Panc1 (cell line): ENCODE data around the gene DAB1. TPM values are rescaled to one million over a fixed set of nuclear protein-coding genes. Genes with fewer than 3 reads are reported as not detected.

Source experiments
- ATAC-seq: fragments of 200-7000 bp; cut with Tn5 transposase; 2 replicates; pipeline ENCODE4 v1.9.1; 2020; ENCODE audit warnings: mild to moderate bottlenecking, moderate library complexity
- BruUV-seq: library from RNA; stranded (reverse); fragments of 400-500 nt; replicated peaks from 2 replicates; lab custom pipeline; 2021; lab: Mats Ljungman, UMichigan
- CTCF ChIA-PET: fragments of 300-600 bp; sonication (Branson Sonifier 250); formaldehyde crosslinking; loops from one replicate; lab custom pipeline; 2022; ENCODE audit warnings: antibody characterized with exemption; lab: Charles Lee
- POLR2A ChIA-PET: fragments of 300-600 bp; sonication (Branson Sonifier 250); formaldehyde crosslinking; loops from one replicate; lab custom pipeline; 2022; ENCODE audit warnings: antibody characterized with exemption; lab: Charles Lee
- DNase-seq: peaks from one replicate; pipeline ENCODE4 v3.0.0-alpha.2; 2010; ENCODE audit warnings: low read depth, low spot score
- H3K27ac ChIP-seq: 2 replicates; pipeline ENCODE4 v1.5.1; 2011; ENCODE audit warnings: mild to moderate bottlenecking, low read length, inconsistent platforms
- H3K27me3 ChIP-seq: fragments of 200-500 bp; sonication (Bioruptor generic); 2 replicates; pipeline ENCODE4 v1.6.0; 2014; ENCODE audit warnings: low read length, inconsistent platforms; ENCODE audit not compliant: control insufficient read depth, insufficient read depth
- H3K36me3 ChIP-seq: fragments of 200-500 bp; sonication (Bioruptor generic); 2 replicates; pipeline ENCODE4 v1.5.1; 2014; ENCODE audit warnings: inconsistent platforms, mild to moderate bottlenecking, low read length, moderate library complexity; ENCODE audit not compliant: control insufficient read depth, insufficient read depth
- H3K4me1 ChIP-seq: 2 replicates; pipeline ENCODE4 v1.5.1; 2011; ENCODE audit warnings: inconsistent platforms, mild to moderate bottlenecking, low read length, moderate library complexity; ENCODE audit not compliant: control insufficient read depth, insufficient read depth
- H3K4me3 ChIP-seq, 2 experiments: 2 replicates each; pipeline ENCODE4 v1.5.1; 2011 to 2012; ENCODE audit warnings: low read depth in 2 of 2, low read length in 2 of 2, mild to moderate bottlenecking in 2 of 2, inconsistent platforms in 1 of 2, moderate library complexity in 1 of 2
- H3K9me3 ChIP-seq: fragments of 200-500 bp; sonication (Bioruptor generic); 2 replicates; pipeline ENCODE4 v1.5.1; 2014; ENCODE audit warnings: low read depth, mild to moderate bottlenecking, inconsistent platforms, low read length, moderate library complexity; ENCODE audit not compliant: control insufficient read depth, insufficient read depth
- CTCF ChIP-seq: fragments of 450-650 bp; IDR thresholded peaks from 2 replicates; pipeline ENCODE4 v1.5.1; 2017; ENCODE audit warnings: mild to moderate bottlenecking
- POLR2AphosphoS5 ChIP-seq: IDR thresholded peaks from 2 replicates; pipeline ENCODE4 v1.6.1; 2012; ENCODE audit warnings: mild to moderate bottlenecking, low read depth, low read length, moderate library complexity
- REST ChIP-seq, 2 experiments: IDR thresholded peaks; 2 replicates each; pipeline ENCODE4 v1.6.1; 2011 to 2012; ENCODE audit warnings: low read depth in 2 of 2, control low read depth in 1 of 2, low read length in 1 of 2, mild to moderate bottlenecking in 1 of 2, moderate library complexity in 1 of 2; ENCODE audit not compliant: insufficient read depth in 1 of 2
- SIN3A ChIP-seq: IDR thresholded peaks from 2 replicates; pipeline ENCODE4 v1.6.1; 2012; ENCODE audit warnings: low read depth, mild to moderate bottlenecking, low read length, moderate library complexity, borderline replicate concordance; ENCODE audit not compliant: insufficient read depth
- TCF7L2 ChIP-seq: IDR thresholded peaks from 2 replicates; pipeline ENCODE4 v1.6.1; 2011; ENCODE audit warnings: mild to moderate bottlenecking, low read depth, low read length, inconsistent platforms
- in situ Hi-C: cut with HindIII; loops from 2 replicates; pipeline ENCODE4 v1.10.0; 2016; ENCODE audit warnings: low sequenced_read_pairs, low pct_unique_long_range_greater_than_20kb
- intact Hi-C: fragments of 100-400 bp; cut with micrococcal nuclease; formaldehyde crosslinking; loops from one replicate; pipeline ENCODE4 v1.10.0; 2022; ENCODE audit not compliant: unreplicated experiment
- total RNA-seq: library from RNA; stranded (reverse); gene quantifications from one replicate; pipeline ENCODE4 v1.2.1, GENCODE V29; 2021; ENCODE audit not compliant: unreplicated experiment

DAB1 gene
- total RNA-seq, 1 experiment from 2014 or later, result 0.05 TPM

- Histone ChIP-seq H3K9me3 (no peaks in the 10 kb centered on the region), H3K27ac (no peak overlapping the region), H3K27me3 (no peaks in the 10 kb centered on the region; the same call in 1 of the 2 replicates), H3K4me1 (no peaks in the 10 kb centered on the region), H3K4me3 (no peak overlapping the region), H3K36me3 (no peaks in the 10 kb centered on the region)
- POLR2A ChIA-PET, result no interaction called here
- BruUV-seq, result no TSS peak
- DNase-seq (no peak), ATAC-seq (no peak)
- CTCF ChIA-PET, result no interaction called here
- TF ChIP-seq REST (IDR thresholded peaks at IDR 0.05; ENCODE audit: insufficient read depth in 1 of 2, low read depth in 2 of 2, low read length in 1 of 2) (no peak), SIN3A (no peak), TCF7L2 (no peak), POLR2AphosphoS5 (no peak), CTCF (no peak)
- in situ Hi-C loops, result no loop called here
- intact Hi-C loops, result no loop called here
These were observed 96.5 kb downstream of the DAB1 start for GRCh38 chr1:57327336-57327735.

GRCh38 chr1:57325536-57325935 is 98.3 kb downstream of the DAB1 start:
- BruUV-seq, result no TSS peak
- Histone ChIP-seq H3K36me3 (no peaks in the 10 kb centered on the region), H3K4me3 (no peak overlapping the region), H3K27ac (no peak overlapping the region), H3K9me3 (no peaks in the 10 kb centered on the region), H3K27me3 (no peaks in the 10 kb centered on the region; the same call in none of the 2 replicates), H3K4me1 (no peaks in the 10 kb centered on the region)
- no peak for DNase-seq
- POLR2A ChIA-PET, result no interaction called here
- CTCF ChIA-PET, result no interaction called here
- intact Hi-C loops, result no loop called here
- no peak for ATAC-seq
- no peak for TF ChIP-seq CTCF
- no peak for TF ChIP-seq SIN3A
- no peak for TF ChIP-seq TCF7L2
- TF ChIP-seq REST (IDR thresholded peaks at IDR 0.05; ENCODE audit: insufficient read depth in 1 of 2, low read depth in 2 of 2, low read length in 1 of 2), result no peak
- no peak for TF ChIP-seq POLR2AphosphoS5
- in situ Hi-C loops, result no loop called here
